ENCODE results near the gene MRPL48.

MRPL48 gene

DNA sequence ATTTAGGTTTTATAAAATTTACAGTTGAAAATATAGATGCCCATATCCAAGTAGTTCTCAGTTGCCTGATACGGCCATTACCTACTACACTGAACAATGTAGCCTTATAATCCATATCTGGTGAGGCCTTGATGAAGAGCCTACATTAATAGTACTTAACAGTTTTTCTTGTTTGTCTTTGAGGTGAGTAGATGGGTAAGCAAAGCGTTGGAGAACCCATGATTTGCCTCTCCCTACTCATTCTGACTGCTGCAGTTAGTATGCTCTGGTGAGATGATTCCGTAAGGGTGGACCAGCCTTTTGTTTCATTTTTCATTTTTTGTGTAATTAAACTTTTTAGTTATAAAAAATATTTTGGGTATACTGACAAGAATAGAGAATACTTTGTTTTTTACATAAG lies 100.6 kb downstream of the MRPL48 start:
- DNase-seq (ENCODE audit: low read depth in 1 of 2, low spot score in 1 of 2), result no peak

- DNase-seq (ENCODE audit: low read depth in 1 of 2, low spot score in 1 of 2), result no peak
Observed at GRCh38 chr11:73889019-73889418, 101.3 kb downstream of the MRPL48 start.

DNA sequence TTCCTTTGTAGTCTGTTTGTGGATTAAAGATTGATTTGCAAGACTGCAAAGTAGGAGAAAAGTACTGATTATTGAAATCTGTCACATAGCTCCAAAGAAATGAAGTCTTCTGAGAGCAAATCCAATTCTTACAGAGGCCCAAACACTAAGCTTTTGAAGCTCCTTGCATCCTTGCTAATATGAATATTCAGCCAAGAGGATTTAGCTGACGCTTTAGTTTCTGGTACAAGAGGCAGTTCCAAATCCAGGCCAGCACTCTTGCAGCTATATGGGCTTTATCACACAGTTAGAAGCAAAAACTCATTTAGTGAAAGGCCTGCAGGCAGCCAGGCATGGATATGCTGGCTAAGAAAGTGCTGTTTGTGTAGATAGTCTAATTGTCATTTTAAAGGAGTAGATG lies 101.9 kb downstream of the MRPL48 start:
- no peak for DNase-seq (ENCODE audit: low read depth in 1 of 2, low spot score in 1 of 2)

- DNase-seq (ENCODE audit: low read depth in 1 of 2, low spot score in 1 of 2), result no peak
Observed at GRCh38 chr11:73893041-73893440, 105.4 kb downstream of the MRPL48 start.

DNA sequence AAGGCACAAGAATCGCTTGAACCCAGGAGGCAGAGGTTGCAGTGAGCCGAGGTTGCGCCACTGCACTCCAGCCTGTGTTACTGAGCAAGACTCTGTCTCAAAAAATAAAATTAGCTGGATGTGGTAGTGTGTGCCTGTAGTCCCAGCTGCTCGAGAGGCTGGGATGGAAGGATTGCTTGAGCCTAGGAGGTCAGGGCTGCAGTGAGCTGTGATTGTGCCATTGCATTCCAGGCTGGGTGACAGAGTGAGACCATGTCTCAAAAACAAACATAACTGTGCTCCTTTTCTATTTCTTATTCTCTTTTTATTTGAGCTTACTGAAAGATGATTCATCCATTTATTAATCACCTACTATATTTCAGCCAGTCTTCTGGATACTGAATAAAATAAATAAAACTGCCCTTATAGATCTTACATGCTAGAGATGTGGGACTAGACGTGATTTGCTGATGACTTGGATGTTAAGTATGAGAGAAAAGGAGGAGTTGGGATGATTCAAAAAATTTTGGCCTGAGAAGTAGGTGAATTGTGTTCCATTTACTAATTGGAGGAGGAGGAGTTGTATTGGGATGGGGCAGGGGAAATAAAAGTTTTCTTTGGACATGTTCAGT lies 107.2 kb downstream of the MRPL48 start:
- DNase-seq (ENCODE audit: low read depth in 1 of 2, low spot score in 1 of 2), result no peak

- DNase-seq (ENCODE audit: low read depth in 1 of 2, low spot score in 1 of 2), result no peak
Observed at GRCh38 chr11:73902303-73902702, 114.6 kb downstream of the MRPL48 start.

DNA sequence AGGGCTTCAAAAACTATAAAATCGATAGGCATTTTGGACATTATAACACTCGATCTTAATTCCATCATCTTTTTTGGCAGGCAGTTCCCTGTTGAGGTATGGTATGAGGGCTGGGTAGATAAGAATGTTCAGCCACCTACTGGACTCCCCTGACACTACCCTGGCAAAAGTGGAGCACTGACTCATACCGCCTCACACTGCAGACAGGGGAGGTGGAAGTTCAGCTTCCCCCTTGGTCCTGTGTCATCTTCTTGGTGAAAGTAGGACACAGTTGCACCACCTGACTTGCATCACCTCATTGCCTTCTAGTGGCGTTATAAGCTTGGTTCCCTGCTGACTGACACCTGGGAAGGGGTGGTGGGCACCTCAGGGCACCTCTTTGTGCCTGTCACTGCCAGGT lies 119.5 kb downstream of the MRPL48 start:
- no peak for DNase-seq (ENCODE audit: low read depth in 1 of 2, low spot score in 1 of 2)

- DNase-seq (ENCODE audit: low read depth in 1 of 2, low spot score in 1 of 2), result no peak
Observed at GRCh38 chr11:73912026-73912425, 124.4 kb downstream of the MRPL48 start.

- no peak for DNase-seq (ENCODE audit: low read depth in 1 of 2, low spot score in 1 of 2)
Observed at GRCh38 chr11:73913472-73913871, 125.8 kb downstream of the MRPL48 start.

DNA sequence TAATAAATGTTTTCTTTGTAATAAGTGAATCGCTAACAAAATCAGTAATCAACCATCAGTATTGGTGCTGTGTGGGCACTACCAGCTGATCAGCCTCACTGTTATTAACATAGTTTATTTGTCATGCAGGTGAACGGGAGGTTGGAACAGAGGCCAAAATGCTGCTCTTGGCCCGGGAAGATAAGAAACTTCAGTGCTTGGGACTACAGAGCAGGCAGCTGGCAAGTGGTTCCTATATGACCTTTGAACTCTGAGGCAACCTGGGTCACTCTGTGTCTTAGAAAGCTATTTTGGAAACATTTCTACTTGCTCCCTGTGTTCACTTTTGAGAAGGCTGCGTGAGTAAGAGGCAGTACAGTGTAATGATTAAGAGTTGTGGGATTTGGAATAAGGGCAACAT lies 126.6 kb downstream of the MRPL48 start:
- no peak for DNase-seq (ENCODE audit: low read depth in 1 of 2, low spot score in 1 of 2)

All from activated T-helper 1 cell treated with anti-CD3 and anti-CD28 coated beads, Interleukin-2, amount 50 U/mL, for 16 hours (primary cell).